SK-N-SH treated with all-trans-retinoic acid at 6 μM for 48 hours (cell line): ENCODE data around the gene MYO7A.

ENCODE experiments used
- BACH2 ChIP-seq: fragments of 250-450 bp; sonication (Bioruptor Pico); IDR thresholded peaks from 2 replicates; pipeline ENCODE4 v1.9.0; 2021; ENCODE audit warnings: mild to moderate bottlenecking, borderline replicate concordance
- OSR1 ChIP-seq: fragments of 250-450 bp; sonication (Bioruptor Pico); IDR thresholded peaks from 2 replicates; pipeline ENCODE4 v1.8.0; 2022; ENCODE audit warnings: moderate library complexity, mild to moderate bottlenecking, inconsistent platforms
- RARB ChIP-seq: fragments of 250-450 bp; sonication (Bioruptor Pico); IDR thresholded peaks from 2 replicates; pipeline ENCODE4 v1.8.0; 2021; ENCODE audit warnings: mild to moderate bottlenecking, moderate library complexity
- TCF4 ChIP-seq: fragments of 250-450 bp; sonication (Bioruptor Pico); IDR thresholded peaks from 2 replicates; pipeline ENCODE4 v1.8.0; 2021; ENCODE audit warnings: mild to moderate bottlenecking, moderate library complexity, borderline replicate concordance
- ZFP3 ChIP-seq: fragments of 250-450 bp; sonication (Bioruptor Pico); IDR thresholded peaks from 2 replicates; pipeline ENCODE4 v1.5.0; 2020; ENCODE audit warnings: mild to moderate bottlenecking, moderate library complexity
- TF ChIP-seq, protein P1 (sequence below): fragments of 250-450 bp; sonication (Bioruptor Pico); IDR thresholded peaks from 2 replicates; pipeline ENCODE4 v1.5.0; 2020; ENCODE audit warnings: mild to moderate bottlenecking, moderate library complexity

- TF ChIP-seq OSR1 (CRISPR knock-in tag) = no peak
- TF ChIP-seq TCF4 (CRISPR knock-in tag) = no peak
- TF ChIP-seq, protein P1, sequence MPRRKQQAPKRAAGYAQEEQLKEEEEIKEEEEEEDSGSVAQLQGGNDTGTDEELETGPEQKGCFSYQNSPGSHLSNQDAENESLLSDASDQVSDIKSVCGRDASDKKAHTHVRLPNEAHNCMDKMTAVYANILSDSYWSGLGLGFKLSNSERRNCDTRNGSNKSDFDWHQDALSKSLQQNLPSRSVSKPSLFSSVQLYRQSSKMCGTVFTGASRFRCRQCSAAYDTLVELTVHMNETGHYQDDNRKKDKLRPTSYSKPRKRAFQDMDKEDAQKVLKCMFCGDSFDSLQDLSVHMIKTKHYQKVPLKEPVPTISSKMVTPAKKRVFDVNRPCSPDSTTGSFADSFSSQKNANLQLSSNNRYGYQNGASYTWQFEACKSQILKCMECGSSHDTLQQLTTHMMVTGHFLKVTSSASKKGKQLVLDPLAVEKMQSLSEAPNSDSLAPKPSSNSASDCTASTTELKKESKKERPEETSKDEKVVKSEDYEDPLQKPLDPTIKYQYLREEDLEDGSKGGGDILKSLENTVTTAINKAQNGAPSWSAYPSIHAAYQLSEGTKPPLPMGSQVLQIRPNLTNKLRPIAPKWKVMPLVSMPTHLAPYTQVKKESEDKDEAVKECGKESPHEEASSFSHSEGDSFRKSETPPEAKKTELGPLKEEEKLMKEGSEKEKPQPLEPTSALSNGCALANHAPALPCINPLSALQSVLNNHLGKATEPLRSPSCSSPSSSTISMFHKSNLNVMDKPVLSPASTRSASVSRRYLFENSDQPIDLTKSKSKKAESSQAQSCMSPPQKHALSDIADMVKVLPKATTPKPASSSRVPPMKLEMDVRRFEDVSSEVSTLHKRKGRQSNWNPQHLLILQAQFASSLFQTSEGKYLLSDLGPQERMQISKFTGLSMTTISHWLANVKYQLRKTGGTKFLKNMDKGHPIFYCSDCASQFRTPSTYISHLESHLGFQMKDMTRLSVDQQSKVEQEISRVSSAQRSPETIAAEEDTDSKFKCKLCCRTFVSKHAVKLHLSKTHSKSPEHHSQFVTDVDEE (CRISPR knock-in tag) = no peak
- TF ChIP-seq ZFP3 (CRISPR knock-in tag) = no peak
- no peak for TF ChIP-seq BACH2
- no peak for TF ChIP-seq RARB (CRISPR knock-in tag)
Measured at GRCh38 chr11:77092382-77092781, 35.7 kb upstream of the MYO7A start.
